Activated CD4-positive, alpha-beta T cell treated with anti-CD3 and anti-CD28 coated beads, Interleukin-2, amount 50 U/mL, for 16 hours (primary cell): ENCODE data around the gene TMEM108.

ENCODE experiments used
- DNase-seq: peaks from one replicate; pipeline ENCODE4 v3.0.0-alpha.2; 2020

Gene TMEM108

DNA sequence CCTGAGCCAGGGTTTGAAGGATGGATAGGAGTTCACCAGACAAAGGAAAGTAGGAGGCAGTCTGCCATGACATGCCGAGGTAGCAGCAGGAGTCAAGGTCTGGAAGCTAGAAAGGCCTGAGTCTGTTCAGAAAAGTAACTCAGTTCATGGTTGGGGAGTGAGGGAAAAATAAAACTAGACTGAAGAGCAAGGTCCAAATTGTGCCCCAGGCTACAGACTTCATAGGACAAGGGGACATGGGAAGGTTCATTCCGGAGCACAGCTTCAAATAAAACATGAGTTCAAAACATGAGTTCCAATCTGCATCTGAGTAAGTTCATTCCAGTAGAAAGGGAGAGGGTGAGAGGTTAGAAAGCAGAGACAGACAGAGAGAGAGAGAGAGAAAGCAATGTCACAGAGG, 401.4 kb downstream of the TMEM108 start:
- no peak for DNase-seq

- DNase-seq: no peak
These were observed 402.5 kb downstream of the TMEM108 start for GRCh38 chr3:133440652-133441051.

DNA sequence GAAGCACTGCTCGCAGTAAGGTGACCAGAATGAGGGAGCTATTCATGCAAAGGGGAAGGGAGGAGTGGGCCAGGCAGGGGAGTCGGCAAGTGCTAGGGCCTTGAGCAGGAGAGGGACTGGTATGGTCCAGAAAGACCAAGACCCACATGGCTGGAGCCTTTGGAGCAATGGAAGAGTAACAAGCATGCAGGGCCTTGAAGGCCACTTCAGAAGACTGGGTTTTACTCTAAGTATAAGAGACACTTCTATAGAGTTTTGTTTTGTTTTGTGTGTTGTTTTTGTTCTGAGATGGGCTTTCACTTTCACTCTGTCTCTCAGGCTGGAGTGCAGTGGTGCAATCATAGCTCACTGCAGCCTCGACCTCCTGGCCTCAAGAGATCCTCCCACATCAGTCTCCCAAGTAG, 403.7 kb downstream of the TMEM108 start:
- DNase-seq: peak; percentile 62

DNA sequence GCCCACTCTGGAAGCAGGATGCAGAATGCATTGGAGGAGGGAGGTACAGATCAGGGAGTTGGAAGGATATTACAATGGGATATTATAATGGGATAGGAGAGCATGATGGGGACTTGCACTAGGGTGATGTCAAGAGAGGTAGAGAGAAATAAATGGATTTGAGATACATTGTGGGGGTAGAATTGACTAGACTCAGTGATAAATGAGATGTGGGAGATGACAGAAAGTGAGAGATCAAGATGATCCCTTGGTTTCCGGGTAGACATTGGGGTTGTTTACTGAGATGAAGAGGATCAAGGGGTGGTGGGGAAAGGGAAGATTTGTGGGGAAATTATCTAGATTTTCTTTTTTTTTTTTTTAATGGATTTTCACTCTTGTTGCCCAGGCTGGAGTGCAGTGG, 404.3 kb downstream of the TMEM108 start:
- DNase-seq: peak; percentile 79

DNA sequence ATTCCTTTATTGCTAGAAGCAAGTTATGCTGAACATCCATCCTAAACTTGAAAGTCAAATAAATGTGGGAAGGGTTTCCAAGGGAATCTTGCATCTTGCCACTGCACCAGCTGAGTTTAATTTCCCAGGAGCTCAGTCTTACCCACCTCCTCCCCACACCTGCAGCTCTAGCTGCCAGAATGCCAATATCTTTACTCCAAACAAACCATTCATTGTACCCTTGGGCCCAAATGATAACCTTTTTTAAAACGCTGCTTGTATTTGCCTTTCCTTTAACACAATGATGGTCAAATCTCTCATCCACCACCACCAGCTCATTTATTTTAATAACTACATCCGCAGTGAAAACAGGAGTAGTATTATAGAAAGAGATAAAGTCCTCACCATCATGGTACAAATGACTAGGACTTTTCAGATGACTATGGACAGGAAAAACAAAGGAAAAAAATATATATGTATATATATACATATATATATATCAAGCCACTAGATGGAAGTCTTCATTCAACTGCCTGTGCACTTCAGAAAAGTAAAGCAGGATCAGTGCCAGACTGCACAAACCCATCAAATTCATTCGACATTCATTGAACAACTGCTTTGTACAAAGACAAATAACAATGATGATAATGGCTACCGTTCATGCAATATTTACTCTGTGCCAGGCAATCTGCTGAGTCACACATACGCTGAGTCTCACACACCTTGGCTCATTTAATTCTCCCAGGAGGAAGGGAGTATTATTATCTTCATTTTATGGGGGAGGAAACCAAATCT, 405.6 kb downstream of the TMEM108 start:
- peak; percentile 60 for DNase-seq

GRCh38 chr3:133444423-133444774, 406.2 kb downstream of the TMEM108 start:
- no peak for DNase-seq

GRCh38 chr3:133445108-133445507, 406.9 kb downstream of the TMEM108 start:
- DNase-seq: no peak
